Embryonic facial prominence (tissue), 1 donor: ENCODE data around the gene PTCD2.

Source experiments
- DNase-seq: peaks from one replicate; pipeline ENCODE4 v3.0.0-alpha.2; 2016; ENCODE audit errors: extremely low spot score

The PTCD2 gene

GRCh38 chr5:72319976-72320752, at the start of gene PTCD2, which contains the start of gene MRPS27:
Gene PTCD2, plus strand, starts transcription at chr5:72320373. Its CDS starts 10 bp downstream, at chr5:72320383.
Gene MRPS27, minus strand, starts transcription at chr5:72320240. Its CDS starts 19 bp downstream, at chr5:72320221.
- peak; percentile 97 for DNase-seq

DNA sequence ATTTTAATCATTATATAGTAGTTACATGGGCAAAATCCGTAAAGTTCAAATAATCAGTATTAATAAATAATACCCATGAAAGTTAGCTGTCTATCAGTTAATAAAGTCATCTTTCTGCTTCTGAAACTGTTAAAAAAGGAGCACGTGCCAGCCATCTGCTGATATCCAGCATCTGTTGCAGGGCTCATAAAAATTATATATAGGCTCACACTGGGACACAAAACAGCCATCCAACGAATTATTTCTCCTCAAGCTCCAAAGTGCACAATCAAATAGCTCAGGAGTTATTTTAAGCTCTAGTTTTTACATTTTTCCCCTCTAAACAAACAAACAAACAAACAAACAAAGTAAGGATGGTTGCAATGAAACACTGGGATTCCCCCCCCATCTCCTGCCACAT, 48.5 kb upstream of the PTCD2 start:
- no peak for DNase-seq

DNA sequence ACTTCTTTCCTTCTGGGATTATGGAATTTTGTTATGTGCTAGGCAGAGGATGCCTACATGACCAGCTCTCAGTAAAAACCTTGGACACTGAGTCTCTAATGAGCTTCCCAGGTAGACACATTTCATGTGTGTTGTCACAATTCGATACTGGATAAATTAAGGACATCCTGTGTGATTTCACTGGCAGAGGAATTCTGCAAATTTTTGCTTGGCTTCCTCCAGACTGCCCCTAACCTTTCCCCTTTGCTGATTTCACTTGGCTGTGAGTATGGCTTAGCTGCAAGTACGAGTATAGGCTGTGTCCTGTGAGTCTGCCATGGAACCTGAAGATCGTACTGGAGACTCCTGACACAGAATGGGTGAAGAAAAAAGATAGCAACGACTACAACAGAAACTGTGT, 47.8 kb upstream of the PTCD2 start:
- DNase-seq, result no peak

GRCh38 chr5:72273547-72273946, 46.6 kb upstream of the PTCD2 start:
- DNase-seq, result no peak

DNA sequence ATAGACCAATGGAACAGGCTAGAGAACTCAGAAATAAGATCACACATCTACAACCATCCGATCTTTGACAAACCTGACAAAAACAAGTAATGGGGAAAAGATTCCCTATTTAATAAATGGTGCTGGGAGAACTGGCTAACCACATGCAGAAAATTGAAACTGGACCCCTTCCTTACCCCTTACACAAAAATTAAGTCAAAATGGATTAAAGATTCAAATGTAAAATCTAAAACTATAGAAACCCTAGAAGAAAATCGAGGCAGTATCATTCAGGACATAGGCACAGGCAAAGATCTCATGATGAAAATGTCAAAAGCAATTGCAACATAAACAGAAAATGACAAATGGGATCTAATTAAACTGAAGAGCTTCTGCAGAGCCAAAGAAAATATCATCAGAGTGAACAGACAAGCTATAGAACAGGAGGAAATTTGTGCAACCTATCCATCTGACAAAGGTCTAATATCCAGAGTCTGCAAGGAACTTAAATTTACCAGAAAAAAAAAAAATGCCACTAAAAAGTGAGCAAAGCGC, 43.9 kb upstream of the PTCD2 start:
- DNase-seq, result no peak

GRCh38 chr5:72280581-72281069, 39.5 kb upstream of the PTCD2 start:
- DNase-seq, result peak; percentile 18

- no peak for DNase-seq
These were observed 38.8 kb upstream of the PTCD2 start for GRCh38 chr5:72281430-72281763.

- no peak for DNase-seq
These were observed 38.2 kb upstream of the PTCD2 start for GRCh38 chr5:72281764-72282499.

- DNase-seq, result no peak
These were observed 37.3 kb upstream of the PTCD2 start for GRCh38 chr5:72282878-72283277.

GRCh38 chr5:72283358-72283757, 36.8 kb upstream of the PTCD2 start:
- no peak for DNase-seq

GRCh38 chr5:72284559-72285423, 35.4 kb upstream of the PTCD2 start:
- DNase-seq, result no peak

- DNase-seq, result no peak
These were observed 34.8 kb upstream of the PTCD2 start for GRCh38 chr5:72285424-72285821.

DNA sequence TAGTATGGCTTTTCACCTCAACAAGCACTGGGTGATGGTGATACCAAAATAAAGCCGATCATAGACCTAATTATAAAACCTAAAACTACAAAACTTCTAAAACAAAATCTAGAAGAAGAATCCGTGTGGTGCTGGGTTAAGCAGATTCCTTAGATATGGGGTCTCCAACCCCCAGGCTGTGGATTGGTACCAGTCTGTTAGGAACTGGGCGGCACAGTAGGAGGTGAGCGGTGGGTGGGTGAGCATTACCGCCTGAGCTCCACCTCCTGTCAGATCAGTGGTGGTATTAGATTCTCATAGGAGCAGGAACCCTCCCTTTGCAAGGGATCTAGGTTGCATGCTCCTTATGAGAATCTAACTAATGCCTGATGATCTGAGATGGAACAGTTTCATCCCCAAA, 33.4 kb upstream of the PTCD2 start:
- DNase-seq, result no peak

DNA sequence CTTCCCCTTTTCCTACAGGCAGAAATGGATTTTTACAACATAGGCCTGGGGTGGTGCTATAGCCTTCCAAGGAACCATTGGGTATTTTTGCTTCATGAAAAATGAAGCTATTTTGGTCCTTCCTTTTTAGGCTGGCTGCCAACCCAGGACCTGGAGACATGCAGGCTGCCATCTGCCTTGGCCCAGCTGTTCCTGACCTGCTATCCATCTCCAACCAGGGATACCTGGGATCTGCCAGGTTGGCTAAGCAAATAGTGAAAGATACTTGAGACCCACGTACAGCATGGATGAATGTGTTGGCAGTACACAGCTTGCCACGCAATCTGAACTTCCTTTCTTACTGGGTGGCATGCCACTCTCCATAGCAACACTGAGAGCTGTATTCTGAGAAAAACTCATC, 31.2 kb upstream of the PTCD2 start:
- DNase-seq, result no peak

- DNase-seq, result no peak
These were observed 29.6 kb upstream of the PTCD2 start for GRCh38 chr5:72290356-72291133.

- no peak for DNase-seq
These were observed 28.6 kb upstream of the PTCD2 start for GRCh38 chr5:72291601-72292000.

GRCh38 chr5:72292411-72292810, 27.8 kb upstream of the PTCD2 start:
- DNase-seq, result no peak

DNA sequence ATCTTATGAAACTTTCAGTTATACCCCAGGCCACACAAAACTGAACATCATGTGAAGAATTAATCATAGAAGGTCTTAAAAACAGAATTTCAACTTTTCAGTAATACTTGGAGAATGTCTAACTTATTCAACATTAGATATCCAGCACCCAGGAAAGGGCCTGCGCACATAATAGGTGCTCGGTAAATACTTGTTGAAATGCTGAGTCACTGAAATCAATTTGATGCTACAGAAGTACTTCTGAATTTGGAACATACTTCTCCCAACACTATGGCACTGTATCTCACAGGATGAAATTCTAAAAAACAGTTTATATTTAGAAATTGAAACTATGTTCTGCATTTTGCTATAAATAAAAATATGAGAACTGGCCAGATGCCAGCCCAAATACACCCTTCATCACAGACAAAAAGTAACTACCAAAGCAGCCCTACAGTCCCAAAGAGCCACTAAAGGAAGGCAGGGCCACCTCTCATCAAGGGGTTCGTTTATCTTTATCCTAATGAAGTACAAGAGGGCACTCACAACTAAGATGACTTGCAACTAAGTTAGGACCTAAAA, 26.6 kb upstream of the PTCD2 start:
- DNase-seq, result no peak

DNA sequence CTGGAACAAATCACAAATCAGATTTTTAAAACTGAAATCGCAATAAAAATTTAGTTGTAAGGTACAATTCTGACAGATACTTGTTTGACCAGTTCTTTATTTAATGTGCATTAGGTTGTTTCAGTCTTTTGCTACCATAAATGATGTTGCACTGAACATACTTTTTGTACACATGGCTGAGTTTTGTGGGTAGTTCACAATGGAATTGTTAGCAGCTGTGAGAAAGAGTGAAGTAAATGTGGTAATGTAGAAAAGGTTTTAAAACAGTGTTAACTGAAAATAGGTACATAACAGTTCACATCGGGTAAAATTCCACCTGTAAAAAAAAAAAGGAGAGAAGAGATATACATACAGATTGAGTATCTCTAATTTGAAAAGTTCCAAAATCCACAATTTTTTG, 25.7 kb upstream of the PTCD2 start:
- DNase-seq, result no peak

DNA sequence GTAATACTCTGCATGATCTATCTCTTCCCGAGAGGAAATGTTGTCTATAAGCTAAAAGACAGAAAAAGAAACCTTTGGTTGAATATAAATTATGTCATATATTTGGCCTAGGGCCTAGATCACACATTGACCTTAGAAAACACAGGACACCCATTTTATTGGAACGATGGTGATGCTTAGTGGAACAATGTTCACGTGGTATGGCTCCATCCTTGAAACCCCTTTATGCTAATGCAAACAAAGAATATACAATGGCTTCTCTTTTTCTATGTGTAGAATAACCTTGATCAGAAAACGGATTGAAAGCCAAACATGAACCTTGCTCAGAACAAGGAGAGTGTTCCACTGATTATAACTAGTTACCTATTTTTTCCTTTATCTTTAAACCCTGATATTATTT, 24.6 kb upstream of the PTCD2 start:
- no peak for DNase-seq

- DNase-seq, result no peak
These were observed 23.9 kb upstream of the PTCD2 start for GRCh38 chr5:72296256-72296655.
